IMR-90 (cell line): ENCODE results near the gene C15orf39. TPM values are rescaled to one million over a fixed set of nuclear protein-coding genes. Genes with fewer than 3 reads are reported as not detected.
A peak's percentile ranks its signal among the peaks of the same experiment; 100 is the strongest.

Experiments used
- ATAC-seq: fragments of 200-7000 bp; cut with Tn5 transposase; 2 replicates; pipeline ENCODE4 v1.9.1; 2020; ENCODE audit warnings: low read depth, mild to moderate bottlenecking, moderate library complexity
- BruUV-seq: library from RNA; stranded (reverse); fragments of 400-500 nt; replicated peaks from 2 replicates; lab custom pipeline; 2021; lab: Mats Ljungman, UMichigan
- CTCF ChIA-PET: fragments of 300-600 bp; formaldehyde crosslinking; extraction: SDS; loops from one replicate; lab custom pipeline; 2021; ENCODE audit warnings: antibody characterized with exemption; lab: Yijun Ruan, JAX
- POLR2A ChIA-PET: fragments of 300-600 bp; sonication (Branson Sonifier 250); formaldehyde crosslinking; loops from one replicate; lab custom pipeline; 2022; ENCODE audit warnings: antibody characterized with exemption; ENCODE audit not compliant: unreplicated experiment; lab: Charles Lee
- DNase-seq: peaks from one replicate; pipeline ENCODE4 v3.0.0; 2013
- H2AFZ ChIP-seq: replicated peaks from 2 replicates; pipeline ENCODE3; 2013; ENCODE audit warnings: low read length, mild to moderate bottlenecking; ENCODE audit not compliant: poor library complexity
- H2AK5ac ChIP-seq: 2 replicates; pipeline ENCODE4 v1.6.1; 2013; ENCODE audit warnings: low read depth, low read length, inconsistent platforms
- H2AK9ac ChIP-seq: replicated peaks from 2 replicates; pipeline ENCODE3; 2013; ENCODE audit warnings: mild to moderate bottlenecking, low read depth, low read length, moderate library complexity; ENCODE audit not compliant: poor library complexity
- H2BK120ac ChIP-seq: 2 replicates; pipeline ENCODE4 v1.6.1; 2013; ENCODE audit warnings: low read depth, low read length, inconsistent platforms
- H2BK15ac ChIP-seq: 3 replicates; pipeline ENCODE4 v1.6.1; 2013; ENCODE audit warnings: low read depth, low read length, inconsistent platforms
- H2BK20ac ChIP-seq: 2 replicates; pipeline ENCODE4 v1.6.1; 2013; ENCODE audit warnings: low read depth, mild to moderate bottlenecking, inconsistent platforms, low read length, moderate library complexity
- H2BK5ac ChIP-seq: 2 replicates; pipeline ENCODE4 v1.6.1; 2013; ENCODE audit warnings: mild to moderate bottlenecking, low read depth, low read length, inconsistent platforms; ENCODE audit not compliant: poor library complexity, severe bottlenecking
- H3K14ac ChIP-seq: replicated peaks from 2 replicates; pipeline ENCODE4 v1.6.1; 2013; ENCODE audit warnings: low read depth, low read length, inconsistent platforms
- H3K18ac ChIP-seq: 2 replicates; pipeline ENCODE4 v1.6.1; 2013; ENCODE audit warnings: low read depth, low read length, control low read depth
- H3K23ac ChIP-seq: 2 replicates; pipeline ENCODE4 v1.6.1; 2013; ENCODE audit warnings: low read depth, low read length, inconsistent platforms
- H3K27ac ChIP-seq: 2 replicates; pipeline ENCODE4 v1.5.1; 2013; ENCODE audit warnings: mild to moderate bottlenecking, control low read depth, low read length; ENCODE audit not compliant: insufficient read depth
- H3K27me3 ChIP-seq: 2 replicates; pipeline ENCODE4 v1.6.1; 2013; ENCODE audit warnings: low read length; ENCODE audit not compliant: control insufficient read depth, insufficient read depth
- H3K36me3 ChIP-seq: 2 replicates; pipeline ENCODE4 v1.6.1; 2013; ENCODE audit warnings: low read length, mixed read lengths; ENCODE audit not compliant: control insufficient read depth, insufficient read depth
- H3K4ac ChIP-seq: 2 replicates; pipeline ENCODE4 v1.6.1; 2013; ENCODE audit warnings: low read depth, low read length, inconsistent platforms
- H3K4me1 ChIP-seq: 2 replicates; pipeline ENCODE4 v1.6.1; 2013; ENCODE audit warnings: low read length, mixed read lengths; ENCODE audit not compliant: control insufficient read depth, insufficient read depth
- H3K4me2 ChIP-seq: 2 replicates; pipeline ENCODE4 v1.6.1; 2013; ENCODE audit warnings: low read depth, mild to moderate bottlenecking, control low read depth, low read length, moderate library complexity
- H3K4me3 ChIP-seq: 2 replicates; pipeline ENCODE4 v1.5.1; 2013; ENCODE audit warnings: low read depth, mild to moderate bottlenecking, control low read depth, low read length, moderate library complexity; ENCODE audit not compliant: insufficient read depth
- H3K56ac ChIP-seq: 2 replicates; pipeline ENCODE4 v1.6.1; 2013; ENCODE audit warnings: low read length, inconsistent platforms; ENCODE audit not compliant: insufficient read depth; ENCODE audit errors: extremely low read depth
- H3K79me1 ChIP-seq, 2 experiments: 2 replicates each; pipeline ENCODE4 v1.6.1; 2013; ENCODE audit warnings: low read length in 2 of 2, inconsistent platforms in 1 of 2, low read depth in 1 of 2
- H3K9ac ChIP-seq: 2 replicates; pipeline ENCODE4 v1.6.1; 2013; ENCODE audit warnings: low read depth, low read length, control low read depth
- H3K9me1 ChIP-seq: 2 replicates; pipeline ENCODE4 v1.6.1; 2013; ENCODE audit warnings: low read length, inconsistent platforms; ENCODE audit not compliant: insufficient read depth
- H3K9me3 ChIP-seq: 2 replicates; pipeline ENCODE4 v1.6.1; 2013; ENCODE audit warnings: low read length; ENCODE audit not compliant: control insufficient read depth, insufficient read depth
- H4K20me1 ChIP-seq: 2 replicates; pipeline ENCODE4 v1.6.1; 2013; ENCODE audit warnings: low read length, inconsistent platforms; ENCODE audit not compliant: insufficient read depth
- H4K5ac ChIP-seq: 2 replicates; pipeline ENCODE4 v1.6.1; 2013; ENCODE audit warnings: mild to moderate bottlenecking, low read depth, low read length, control low read depth
- H4K8ac ChIP-seq, 2 experiments: 2 replicates each; pipeline ENCODE4 v1.6.1; 2013; ENCODE audit warnings: low read depth in 2 of 2, low read length in 2 of 2, control low read depth in 1 of 2, inconsistent platforms in 1 of 2
- H4K91ac ChIP-seq: 2 replicates; pipeline ENCODE4 v1.6.1; 2013; ENCODE audit warnings: low read depth, low read length, inconsistent platforms; ENCODE audit not compliant: insufficient read depth
- BHLHE40 ChIP-seq: fragments of 150-350 bp; IDR thresholded peaks from 2 replicates; pipeline ENCODE4 v1.6.1; 2016; ENCODE audit warnings: mild to moderate bottlenecking, low read depth, low read length
- CEBPB ChIP-seq: IDR thresholded peaks from 2 replicates; pipeline ENCODE4 v1.6.1; 2012; ENCODE audit warnings: low read depth, low read length, improper control_type of control experiment
- CHD1 ChIP-seq: IDR thresholded peaks from 2 replicates; pipeline ENCODE4 v1.6.1; 2012; ENCODE audit warnings: low read depth, low read length, improper control_type of control experiment
- FOS ChIP-seq: fragments of 150-350 bp; IDR thresholded peaks from 2 replicates; pipeline ENCODE4 v1.6.1; 2016; ENCODE audit warnings: low read depth, low read length
- MAFK ChIP-seq: IDR thresholded peaks from 2 replicates; pipeline ENCODE4 v1.6.1; 2012; ENCODE audit warnings: low read depth, low read length, improper control_type of control experiment
- MAZ ChIP-seq: IDR thresholded peaks from 2 replicates; pipeline ENCODE4 v1.6.1; 2012; ENCODE audit warnings: low read depth, mild to moderate bottlenecking, low read length, improper control_type of control experiment, moderate library complexity, borderline replicate concordance
- MXI1 ChIP-seq: IDR thresholded peaks from 2 replicates; pipeline ENCODE4 v1.6.1; 2012; ENCODE audit warnings: low read depth, mild to moderate bottlenecking, low read length, moderate library complexity, borderline replicate concordance
- NFE2L2 ChIP-seq: fragments of 150-350 bp; IDR thresholded peaks from 2 replicates; pipeline ENCODE4 v1.6.1; 2016; ENCODE audit warnings: low read depth, mild to moderate bottlenecking, low read length
- POLR2A ChIP-seq: IDR thresholded peaks from 2 replicates; pipeline ENCODE4 v1.6.1; 2012; ENCODE audit warnings: mild to moderate bottlenecking, low read depth, low read length
- RAD21 ChIP-seq: IDR thresholded peaks from 2 replicates; pipeline ENCODE4 v1.6.1; 2012; ENCODE audit warnings: low read length, improper control_type of control experiment
- RCOR1 ChIP-seq: IDR thresholded peaks from 2 replicates; pipeline ENCODE4 v1.6.1; 2012; ENCODE audit warnings: mild to moderate bottlenecking, low read length, improper control_type of control experiment; ENCODE audit not compliant: insufficient replicate concordance
- RFX5 ChIP-seq: IDR thresholded peaks from 2 replicates; pipeline ENCODE4 v1.8.0; 2012; ENCODE audit warnings: low read depth, mild to moderate bottlenecking, low read length, moderate library complexity
- SMC3 ChIP-seq: fragments of 150-350 bp; IDR thresholded peaks from 2 replicates; pipeline ENCODE4 v1.6.1; 2016; ENCODE audit warnings: low read depth, mild to moderate bottlenecking, antibody characterized with exemption, low read length, moderate library complexity
- WGBS, 2 experiments: methylation state at CpG; one replicate each; pipeline versions ENCODE4 v1.1.5 to v1.1.7; 2013; ENCODE audit warnings: missing lambda C conversion rate in 2 of 2; ENCODE audit not compliant: insufficient read length in 1 of 2; ENCODE audit errors: extremely low coverage in 2 of 2; 5-methylcytosine and 5-hydroxymethylcytosine counted together
- dilution Hi-C: fragments of 300-500 bp; cut with HindIII; formaldehyde crosslinking; loops from one replicate; pipeline ENCODE4 v1.14.3; 2018; ENCODE audit warnings: low sequenced_read_pairs; ENCODE audit not compliant: unreplicated experiment
- in situ Hi-C: fragments of 300-500 bp; cut with MboI; formaldehyde crosslinking; loops from 3 replicates; pipeline ENCODE4 v1.14.3; 2019; ENCODE audit warnings: low sequenced_read_pairs, inconsistent platforms, mixed read lengths
- intact Hi-C: fragments of 100-400 bp; cut with micrococcal nuclease; formaldehyde crosslinking; loops from 2 replicates; pipeline ENCODE4 v1.10.0; 2022
- polyA plus RNA-seq, 3 experiments: library from polyadenylated mRNA; depleted of rRNA; stranded (reverse); fragments of >200 nt; gene quantifications; 2 replicates each; pipeline ENCODE4 v1.2.3, GENCODE V29; 2012; ENCODE audit warnings: low replicate concordance in 1 of 3
- total RNA-seq: library from RNA; depleted of rRNA; stranded (reverse); fragments of >200 nt; gene quantifications from 2 replicates; pipeline ENCODE4 v1.2.3, GENCODE V29; 2012
- TF ChIP-seq, protein P1 (sequence below): conservative IDR thresholded peaks from 2 replicates; pipeline ENCODE4 v1.5.1; 2012; ENCODE audit warnings: mild to moderate bottlenecking, low read depth, low read length, improper control_type of control experiment
- TF ChIP-seq, protein P2 (sequence below): fragments of 150-350 bp; IDR thresholded peaks from 2 replicates; pipeline ENCODE4 v1.6.1; 2017; ENCODE audit warnings: mild to moderate bottlenecking, antibody characterized with exemption, low read length, low read depth
- TF ChIP-seq, protein P3 (sequence below): fragments of 150-350 bp; IDR thresholded peaks from 2 replicates; pipeline ENCODE4 v1.6.1; 2016; ENCODE audit warnings: low read depth, mild to moderate bottlenecking, low read length, moderate library complexity, borderline replicate concordance

The C15orf39 gene
- total and polyA plus RNA-seq, 2 of the 4 experiments (the other 2 are of a cell fraction), result 1.3 to 5.7 TPM

DNA sequence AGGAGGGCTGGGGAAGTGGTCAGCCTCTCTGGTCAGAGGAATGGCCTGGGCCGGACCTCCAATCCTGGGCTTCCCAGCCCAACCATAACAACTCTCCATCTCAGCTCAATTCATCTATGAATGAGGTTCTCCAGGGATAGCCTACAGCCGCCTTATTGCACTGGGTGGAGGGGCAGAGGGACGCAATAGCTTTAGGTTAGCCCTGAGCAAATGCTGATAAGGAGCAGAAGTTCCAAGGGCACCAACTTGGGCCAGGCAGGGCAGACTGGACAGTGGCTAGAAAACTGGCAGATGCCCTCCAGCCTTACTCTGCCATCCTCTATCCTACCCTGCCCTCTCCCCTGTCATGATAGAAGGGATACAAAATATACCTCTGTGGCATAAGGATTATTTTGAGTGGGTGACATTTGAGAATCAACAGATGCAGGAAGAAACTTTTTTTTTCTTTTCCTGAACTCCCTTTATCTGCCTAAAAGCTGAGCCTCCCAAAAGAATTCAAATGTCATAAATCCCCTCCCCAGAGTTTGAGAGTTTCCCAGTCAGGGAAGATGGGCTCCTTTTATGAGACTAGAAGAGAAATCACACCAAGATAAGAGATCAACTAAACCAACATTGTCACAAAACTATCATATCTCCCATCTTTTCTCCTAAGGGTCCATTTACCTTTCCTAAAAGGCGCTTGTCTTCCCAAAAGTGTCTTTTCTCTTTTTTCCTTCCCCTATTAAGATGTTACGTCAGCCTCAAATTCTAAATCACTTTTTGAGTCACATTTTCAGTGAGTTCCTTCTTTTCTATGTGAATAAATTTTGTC lies 40.4 kb upstream of the C15orf39 start:
- BruUV-seq, result no TSS peak
- Histone ChIP-seq H4K20me1 (no peaks in the 10 kb centered on the region), H3K14ac (no peak overlapping the region), H3K23ac (no peak overlapping the region), H2BK20ac (no peak overlapping the region), H3K4me2 (no peak overlapping the region), H3K18ac (no peak overlapping the region), H2AFZ (no peak overlapping the region), H3K4ac (no peak overlapping the region), H3K4me3 (no peak overlapping the region), H3K56ac (no peak overlapping the region), H2AK9ac (peak overlapping the region; percentile 5), H4K91ac (no peak overlapping the region), H3K79me1 (no peaks in the 10 kb centered on the region), H3K9ac (no peak overlapping the region), H3K4me1 (no peaks in the 10 kb centered on the region), H2BK15ac (no peak overlapping the region), H4K8ac (no peak overlapping the region), H3K27ac (no peak overlapping the region), H4K5ac (no peak overlapping the region), H2BK5ac (no peak overlapping the region), H2AK5ac (no peak overlapping the region), H3K9me3 (no peaks in the 10 kb centered on the region), H3K36me3 (no peaks in the 10 kb centered on the region), H2BK120ac (no peak overlapping the region), H3K9me1 (no peaks in the 10 kb centered on the region), H3K27me3 (peaks cover 14% of the 10 kb centered on the region)
- ChIA-PET CTCF (no interaction called here), POLR2A (no interaction called here)
- dilution Hi-C loops, result no loop called here
- in situ Hi-C loops, result no loop called here
- TF ChIP-seq, protein P1, sequence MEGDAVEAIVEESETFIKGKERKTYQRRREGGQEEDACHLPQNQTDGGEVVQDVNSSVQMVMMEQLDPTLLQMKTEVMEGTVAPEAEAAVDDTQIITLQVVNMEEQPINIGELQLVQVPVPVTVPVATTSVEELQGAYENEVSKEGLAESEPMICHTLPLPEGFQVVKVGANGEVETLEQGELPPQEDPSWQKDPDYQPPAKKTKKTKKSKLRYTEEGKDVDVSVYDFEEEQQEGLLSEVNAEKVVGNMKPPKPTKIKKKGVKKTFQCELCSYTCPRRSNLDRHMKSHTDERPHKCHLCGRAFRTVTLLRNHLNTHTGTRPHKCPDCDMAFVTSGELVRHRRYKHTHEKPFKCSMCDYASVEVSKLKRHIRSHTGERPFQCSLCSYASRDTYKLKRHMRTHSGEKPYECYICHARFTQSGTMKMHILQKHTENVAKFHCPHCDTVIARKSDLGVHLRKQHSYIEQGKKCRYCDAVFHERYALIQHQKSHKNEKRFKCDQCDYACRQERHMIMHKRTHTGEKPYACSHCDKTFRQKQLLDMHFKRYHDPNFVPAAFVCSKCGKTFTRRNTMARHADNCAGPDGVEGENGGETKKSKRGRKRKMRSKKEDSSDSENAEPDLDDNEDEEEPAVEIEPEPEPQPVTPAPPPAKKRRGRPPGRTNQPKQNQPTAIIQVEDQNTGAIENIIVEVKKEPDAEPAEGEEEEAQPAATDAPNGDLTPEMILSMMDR, result no peak
- TF ChIP-seq, protein P2, sequence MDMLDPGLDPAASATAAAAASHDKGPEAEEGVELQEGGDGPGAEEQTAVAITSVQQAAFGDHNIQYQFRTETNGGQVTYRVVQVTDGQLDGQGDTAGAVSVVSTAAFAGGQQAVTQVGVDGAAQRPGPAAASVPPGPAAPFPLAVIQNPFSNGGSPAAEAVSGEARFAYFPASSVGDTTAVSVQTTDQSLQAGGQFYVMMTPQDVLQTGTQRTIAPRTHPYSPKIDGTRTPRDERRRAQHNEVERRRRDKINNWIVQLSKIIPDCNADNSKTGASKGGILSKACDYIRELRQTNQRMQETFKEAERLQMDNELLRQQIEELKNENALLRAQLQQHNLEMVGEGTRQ, result no peak
- TF ChIP-seq RCOR1 (no peak), POLR2A (no peak), MAZ (no peak), SMC3 (no peak), MXI1 (no peak), RFX5 (no peak), CEBPB (no peak), MAFK (no peak), BHLHE40 (no peak), NFE2L2 (no peak), FOS (no peak), RAD21 (no peak), CHD1 (no peak)
- TF ChIP-seq, protein P3, sequence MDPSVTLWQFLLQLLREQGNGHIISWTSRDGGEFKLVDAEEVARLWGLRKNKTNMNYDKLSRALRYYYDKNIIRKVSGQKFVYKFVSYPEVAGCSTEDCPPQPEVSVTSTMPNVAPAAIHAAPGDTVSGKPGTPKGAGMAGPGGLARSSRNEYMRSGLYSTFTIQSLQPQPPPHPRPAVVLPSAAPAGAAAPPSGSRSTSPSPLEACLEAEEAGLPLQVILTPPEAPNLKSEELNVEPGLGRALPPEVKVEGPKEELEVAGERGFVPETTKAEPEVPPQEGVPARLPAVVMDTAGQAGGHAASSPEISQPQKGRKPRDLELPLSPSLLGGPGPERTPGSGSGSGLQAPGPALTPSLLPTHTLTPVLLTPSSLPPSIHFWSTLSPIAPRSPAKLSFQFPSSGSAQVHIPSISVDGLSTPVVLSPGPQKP, result no peak
- intact Hi-C loops, result no loop called here
- WGBS, 2 experiments, result no CpG with 5 or more reads among the region's 5 CpGs
- DNase-seq (no peak), ATAC-seq (no peak)
